Breast epithelium (tissue), 3 donors: ENCODE data around the gene KISS1.

Experiments
- CTCF ChIP-seq, 3 donors: fragments of 450-650 bp; IDR thresholded peaks; one replicate each; pipeline ENCODE4 v1.5.1; 2016 to 2017; ENCODE audit warnings: antibody characterized with exemption in 3 of 3, mild to moderate bottlenecking in 3 of 3, moderate library complexity in 3 of 3
- POLR2AphosphoS5 ChIP-seq, 3 donors: sonication (generic); formaldehyde crosslinking; IDR thresholded peaks; one replicate each; pipeline ENCODE4 v1.6.1; 2017; ENCODE audit warnings: antibody characterized with exemption in 3 of 3

- no peak for TF ChIP-seq CTCF (IDR thresholded peaks at IDR 0.05)
- TF ChIP-seq POLR2AphosphoS5 (IDR thresholded peaks at IDR 0.05): no peak
These were observed 28.6 kb downstream of the KISS1 start for GRCh38 chr1:204167730-204168129.
